IMR-90 (cell line): ENCODE data around the gene MTHFSD. TPM values are rescaled to one million over a fixed set of nuclear protein-coding genes. Genes with fewer than 3 reads are reported as not detected.
A peak's percentile ranks its signal among the peaks of the same experiment; 100 is the strongest.

ENCODE experiments used
- ATAC-seq: fragments of 200-7000 bp; cut with Tn5 transposase; 2 replicates; pipeline ENCODE4 v1.9.1; 2020; ENCODE audit warnings: low read depth, mild to moderate bottlenecking, moderate library complexity
- BruUV-seq: library from RNA; stranded (reverse); fragments of 400-500 nt; replicated peaks from 2 replicates; lab custom pipeline; 2021; lab: Mats Ljungman, UMichigan
- CTCF ChIA-PET: fragments of 300-600 bp; formaldehyde crosslinking; extraction: SDS; loops from one replicate; lab custom pipeline; 2021; ENCODE audit warnings: antibody characterized with exemption; lab: Yijun Ruan, JAX
- POLR2A ChIA-PET: fragments of 300-600 bp; sonication (Branson Sonifier 250); formaldehyde crosslinking; loops from one replicate; lab custom pipeline; 2022; ENCODE audit warnings: antibody characterized with exemption; ENCODE audit not compliant: unreplicated experiment; lab: Charles Lee
- DNase-seq: peaks from one replicate; pipeline ENCODE4 v3.0.0; 2013
- H2AFZ ChIP-seq: replicated peaks from 2 replicates; pipeline ENCODE3; 2013; ENCODE audit warnings: low read length, mild to moderate bottlenecking; ENCODE audit not compliant: poor library complexity
- H2AK5ac ChIP-seq: 2 replicates; pipeline ENCODE4 v1.6.1; 2013; ENCODE audit warnings: low read depth, low read length, inconsistent platforms
- H2AK9ac ChIP-seq: replicated peaks from 2 replicates; pipeline ENCODE3; 2013; ENCODE audit warnings: mild to moderate bottlenecking, low read depth, low read length, moderate library complexity; ENCODE audit not compliant: poor library complexity
- H2BK120ac ChIP-seq: 2 replicates; pipeline ENCODE4 v1.6.1; 2013; ENCODE audit warnings: low read depth, low read length, inconsistent platforms
- H2BK15ac ChIP-seq: 3 replicates; pipeline ENCODE4 v1.6.1; 2013; ENCODE audit warnings: low read depth, low read length, inconsistent platforms
- H2BK20ac ChIP-seq: 2 replicates; pipeline ENCODE4 v1.6.1; 2013; ENCODE audit warnings: low read depth, mild to moderate bottlenecking, inconsistent platforms, low read length, moderate library complexity
- H2BK5ac ChIP-seq: 2 replicates; pipeline ENCODE4 v1.6.1; 2013; ENCODE audit warnings: mild to moderate bottlenecking, low read depth, low read length, inconsistent platforms; ENCODE audit not compliant: poor library complexity, severe bottlenecking
- H3K14ac ChIP-seq: replicated peaks from 2 replicates; pipeline ENCODE4 v1.6.1; 2013; ENCODE audit warnings: low read depth, low read length, inconsistent platforms
- H3K18ac ChIP-seq: 2 replicates; pipeline ENCODE4 v1.6.1; 2013; ENCODE audit warnings: low read depth, low read length, control low read depth
- H3K23ac ChIP-seq: 2 replicates; pipeline ENCODE4 v1.6.1; 2013; ENCODE audit warnings: low read depth, low read length, inconsistent platforms
- H3K27ac ChIP-seq: 2 replicates; pipeline ENCODE4 v1.5.1; 2013; ENCODE audit warnings: mild to moderate bottlenecking, control low read depth, low read length; ENCODE audit not compliant: insufficient read depth
- H3K27me3 ChIP-seq: 2 replicates; pipeline ENCODE4 v1.6.1; 2013; ENCODE audit warnings: low read length; ENCODE audit not compliant: control insufficient read depth, insufficient read depth
- H3K36me3 ChIP-seq: 2 replicates; pipeline ENCODE4 v1.6.1; 2013; ENCODE audit warnings: low read length, mixed read lengths; ENCODE audit not compliant: control insufficient read depth, insufficient read depth
- H3K4ac ChIP-seq: 2 replicates; pipeline ENCODE4 v1.6.1; 2013; ENCODE audit warnings: low read depth, low read length, inconsistent platforms
- H3K4me1 ChIP-seq: 2 replicates; pipeline ENCODE4 v1.6.1; 2013; ENCODE audit warnings: low read length, mixed read lengths; ENCODE audit not compliant: control insufficient read depth, insufficient read depth
- H3K4me2 ChIP-seq: 2 replicates; pipeline ENCODE4 v1.6.1; 2013; ENCODE audit warnings: low read depth, mild to moderate bottlenecking, control low read depth, low read length, moderate library complexity
- H3K4me3 ChIP-seq: 2 replicates; pipeline ENCODE4 v1.5.1; 2013; ENCODE audit warnings: low read depth, mild to moderate bottlenecking, control low read depth, low read length, moderate library complexity; ENCODE audit not compliant: insufficient read depth
- H3K56ac ChIP-seq: 2 replicates; pipeline ENCODE4 v1.6.1; 2013; ENCODE audit warnings: low read length, inconsistent platforms; ENCODE audit not compliant: insufficient read depth; ENCODE audit errors: extremely low read depth
- H3K79me1 ChIP-seq, 2 experiments: 2 replicates each; pipeline ENCODE4 v1.6.1; 2013; ENCODE audit warnings: low read length in 2 of 2, inconsistent platforms in 1 of 2, low read depth in 1 of 2
- H3K9ac ChIP-seq: 2 replicates; pipeline ENCODE4 v1.6.1; 2013; ENCODE audit warnings: low read depth, low read length, control low read depth
- H3K9me1 ChIP-seq: 2 replicates; pipeline ENCODE4 v1.6.1; 2013; ENCODE audit warnings: low read length, inconsistent platforms; ENCODE audit not compliant: insufficient read depth
- H3K9me3 ChIP-seq: 2 replicates; pipeline ENCODE4 v1.6.1; 2013; ENCODE audit warnings: low read length; ENCODE audit not compliant: control insufficient read depth, insufficient read depth
- H4K20me1 ChIP-seq: 2 replicates; pipeline ENCODE4 v1.6.1; 2013; ENCODE audit warnings: low read length, inconsistent platforms; ENCODE audit not compliant: insufficient read depth
- H4K5ac ChIP-seq: 2 replicates; pipeline ENCODE4 v1.6.1; 2013; ENCODE audit warnings: mild to moderate bottlenecking, low read depth, low read length, control low read depth
- H4K8ac ChIP-seq, 2 experiments: 2 replicates each; pipeline ENCODE4 v1.6.1; 2013; ENCODE audit warnings: low read depth in 2 of 2, low read length in 2 of 2, control low read depth in 1 of 2, inconsistent platforms in 1 of 2
- H4K91ac ChIP-seq: 2 replicates; pipeline ENCODE4 v1.6.1; 2013; ENCODE audit warnings: low read depth, low read length, inconsistent platforms; ENCODE audit not compliant: insufficient read depth
- BHLHE40 ChIP-seq: fragments of 150-350 bp; IDR thresholded peaks from 2 replicates; pipeline ENCODE4 v1.6.1; 2016; ENCODE audit warnings: mild to moderate bottlenecking, low read depth, low read length
- CEBPB ChIP-seq: IDR thresholded peaks from 2 replicates; pipeline ENCODE4 v1.6.1; 2012; ENCODE audit warnings: low read depth, low read length, improper control_type of control experiment
- CHD1 ChIP-seq: IDR thresholded peaks from 2 replicates; pipeline ENCODE4 v1.6.1; 2012; ENCODE audit warnings: low read depth, low read length, improper control_type of control experiment
- CTCF ChIP-seq: conservative IDR thresholded peaks from 2 replicates; pipeline ENCODE4 v1.5.1; 2012; ENCODE audit warnings: mild to moderate bottlenecking, low read depth, low read length, improper control_type of control experiment
- ELK1 ChIP-seq: fragments of 150-350 bp; IDR thresholded peaks from 2 replicates; pipeline ENCODE4 v1.6.1; 2016; ENCODE audit warnings: low read depth, mild to moderate bottlenecking, low read length, moderate library complexity, borderline replicate concordance
- FOS ChIP-seq: fragments of 150-350 bp; IDR thresholded peaks from 2 replicates; pipeline ENCODE4 v1.6.1; 2016; ENCODE audit warnings: low read depth, low read length
- MAFK ChIP-seq: IDR thresholded peaks from 2 replicates; pipeline ENCODE4 v1.6.1; 2012; ENCODE audit warnings: low read depth, low read length, improper control_type of control experiment
- MXI1 ChIP-seq: IDR thresholded peaks from 2 replicates; pipeline ENCODE4 v1.6.1; 2012; ENCODE audit warnings: low read depth, mild to moderate bottlenecking, low read length, moderate library complexity, borderline replicate concordance
- NFE2L2 ChIP-seq: fragments of 150-350 bp; IDR thresholded peaks from 2 replicates; pipeline ENCODE4 v1.6.1; 2016; ENCODE audit warnings: low read depth, mild to moderate bottlenecking, low read length
- POLR2A ChIP-seq: IDR thresholded peaks from 2 replicates; pipeline ENCODE4 v1.6.1; 2012; ENCODE audit warnings: mild to moderate bottlenecking, low read depth, low read length
- RAD21 ChIP-seq: IDR thresholded peaks from 2 replicates; pipeline ENCODE4 v1.6.1; 2012; ENCODE audit warnings: low read length, improper control_type of control experiment
- RCOR1 ChIP-seq: IDR thresholded peaks from 2 replicates; pipeline ENCODE4 v1.6.1; 2012; ENCODE audit warnings: mild to moderate bottlenecking, low read length, improper control_type of control experiment; ENCODE audit not compliant: insufficient replicate concordance
- RFX5 ChIP-seq: IDR thresholded peaks from 2 replicates; pipeline ENCODE4 v1.8.0; 2012; ENCODE audit warnings: low read depth, mild to moderate bottlenecking, low read length, moderate library complexity
- SMC3 ChIP-seq: fragments of 150-350 bp; IDR thresholded peaks from 2 replicates; pipeline ENCODE4 v1.6.1; 2016; ENCODE audit warnings: low read depth, mild to moderate bottlenecking, antibody characterized with exemption, low read length, moderate library complexity
- USF2 ChIP-seq: fragments of 150-350 bp; IDR thresholded peaks from 2 replicates; pipeline ENCODE4 v1.6.1; 2017; ENCODE audit warnings: mild to moderate bottlenecking, antibody characterized with exemption, low read length, low read depth
- WGBS, 2 experiments: methylation state at CpG; one replicate each; pipeline versions ENCODE4 v1.1.5 to v1.1.7; 2013; ENCODE audit warnings: missing lambda C conversion rate in 2 of 2; ENCODE audit not compliant: insufficient read length in 1 of 2; ENCODE audit errors: extremely low coverage in 2 of 2; 5-methylcytosine and 5-hydroxymethylcytosine counted together
- dilution Hi-C: fragments of 300-500 bp; cut with HindIII; formaldehyde crosslinking; loops from one replicate; pipeline ENCODE4 v1.14.3; 2018; ENCODE audit warnings: low sequenced_read_pairs; ENCODE audit not compliant: unreplicated experiment
- in situ Hi-C: fragments of 300-500 bp; cut with MboI; formaldehyde crosslinking; loops from 3 replicates; pipeline ENCODE4 v1.14.3; 2019; ENCODE audit warnings: low sequenced_read_pairs, inconsistent platforms, mixed read lengths
- intact Hi-C: fragments of 100-400 bp; cut with micrococcal nuclease; formaldehyde crosslinking; loops from 2 replicates; pipeline ENCODE4 v1.10.0; 2022
- polyA plus RNA-seq, 3 experiments: library from polyadenylated mRNA; depleted of rRNA; stranded (reverse); fragments of >200 nt; gene quantifications; 2 replicates each; pipeline ENCODE4 v1.2.3, GENCODE V29; 2012; ENCODE audit warnings: low replicate concordance in 1 of 3
- total RNA-seq: library from RNA; depleted of rRNA; stranded (reverse); fragments of >200 nt; gene quantifications from 2 replicates; pipeline ENCODE4 v1.2.3, GENCODE V29; 2012

The MTHFSD gene
- total and polyA plus RNA-seq, 2 of the 4 experiments (the other 2 are of a cell fraction) = 8.2 to 16.8 TPM

GRCh38 chr16:86595983-86596605 is 41.1 kb upstream of the MTHFSD start:
- Histone ChIP-seq H3K9me3 (no peaks in the 10 kb centered on the region), H3K79me1 (peaks cover 4 to 20% of the 10 kb centered on the region in 2 experiments; a peak in 2 of 4 replicates), H3K9me1 (peaks cover 4% of the 10 kb centered on the region), H2AK9ac (peak overlapping the region; percentile 23), H2BK20ac (peak overlapping the region; percentile 28), H4K20me1 (no peaks in the 10 kb centered on the region), H2BK5ac (no peak overlapping the region), H2BK120ac (peak overlapping the region; percentile 24; the same call in 1 of the 2 replicates), H3K9ac (no peak overlapping the region), H4K91ac (peak overlapping the region; percentile 27; the same call in 1 of the 2 replicates), H3K18ac (no peak overlapping the region), H3K56ac (no peak overlapping the region), H4K8ac (peak overlapping the region in 1 of 2 experiments; percentile 23; a peak in 1 of 4 replicates), H2AK5ac (peak overlapping the region; percentile 48), H2BK15ac (0 out of 3 replicates have a peak overlapping the region, but pooled peaks have one; percentile 43), H3K4me3 (no peak overlapping the region), H2AFZ (peak overlapping the region; percentile 34), H3K14ac (peak overlapping the region; percentile 45; the same call in 1 of the 2 replicates), H3K36me3 (no peaks in the 10 kb centered on the region), H3K4ac (peak overlapping the region; percentile 70), H3K23ac (peak overlapping the region; percentile 52; the same call in 1 of the 2 replicates), H3K4me2 (no peak overlapping the region), H3K27me3 (no peaks in the 10 kb centered on the region), H3K27ac (no peak overlapping the region), H3K4me1 (peaks cover 7% of the 10 kb centered on the region), H4K5ac (no peak overlapping the region)
- in situ Hi-C loops = no loop called here
- dilution Hi-C loops = no loop called here
- POLR2A ChIA-PET = no interaction called here
- WGBS, 2 experiments = 92% methylated on average over 2 of the region's 10 CpGs; no CpG with 5 or more reads in 1 of the 2 experiments
- DNase-seq (peak; percentile 41), ATAC-seq (no peak; the same call in 1 of the 2 replicates)
- CTCF ChIA-PET = no interaction called here
- BruUV-seq = no TSS peak
- intact Hi-C loops = no loop called here
- no peak for TF ChIP-seq BHLHE40
- TF ChIP-seq NFE2L2 = no peak
- TF ChIP-seq RAD21 = no peak
- TF ChIP-seq POLR2A = no peak
- TF ChIP-seq ELK1 = no peak
- TF ChIP-seq MAFK = no peak
- no peak for TF ChIP-seq RFX5
- no peak for TF ChIP-seq CHD1
- no peak for TF ChIP-seq CTCF
- TF ChIP-seq CEBPB = no peak
- TF ChIP-seq SMC3 = no peak
- TF ChIP-seq RCOR1 = no peak
- TF ChIP-seq MXI1 = no peak
- TF ChIP-seq FOS = no peak
- TF ChIP-seq USF2 = no peak
